NB4 (cell line): ENCODE measurements around the gene MED17.

Source experiments
- CTCF ChIP-seq: IDR thresholded peaks from one replicate; pipeline ENCODE4 v1.5.1; 2012; ENCODE audit warnings: low read depth, low read length
- POLR2A ChIP-seq: IDR thresholded peaks from 2 replicates; pipeline ENCODE4 v1.6.1; 2011; ENCODE audit warnings: mild to moderate bottlenecking; ENCODE audit not compliant: insufficient read length; ENCODE audit errors: extremely low read depth

GRCh38 chr11:93840180-93840579 is 56.1 kb downstream of the MED17 start:
- TF ChIP-seq POLR2A (no peak), CTCF (no peak)
